ENCODE data around the gene SYT15. TPM values are rescaled to one million over a fixed set of nuclear protein-coding genes. Genes with fewer than 3 reads are reported as not detected.
"Not testable (repeated sequence)": the region's sequence is repeated elsewhere in the genome, so short reads cannot be mapped to it uniquely, and the experiment has no call there.

SYT15 gene
- total RNA-seq, 2 donors from 2014 or later: 2.6 to 7.1 TPM

- Histone ChIP-seq H3K27ac (no peak overlapping the region), H3K4me3 (no peak overlapping the region), H3K36me3 (no peaks in the 10 kb centered on the region), H3K9me3 (no peaks in the 10 kb centered on the region), H3K27me3 (replicated peaks; ENCODE audit: insufficient read depth) (no peaks in the 10 kb centered on the region), H3K4me1 (ENCODE audit: control insufficient read depth in 1 of 2, low read depth in 2 of 2) (peaks cover 4 to 11% of the 10 kb centered on the region in 2 donors)
- no peak for DNase-seq (ENCODE audit: low spot score)
- TF ChIP-seq, protein P1, sequence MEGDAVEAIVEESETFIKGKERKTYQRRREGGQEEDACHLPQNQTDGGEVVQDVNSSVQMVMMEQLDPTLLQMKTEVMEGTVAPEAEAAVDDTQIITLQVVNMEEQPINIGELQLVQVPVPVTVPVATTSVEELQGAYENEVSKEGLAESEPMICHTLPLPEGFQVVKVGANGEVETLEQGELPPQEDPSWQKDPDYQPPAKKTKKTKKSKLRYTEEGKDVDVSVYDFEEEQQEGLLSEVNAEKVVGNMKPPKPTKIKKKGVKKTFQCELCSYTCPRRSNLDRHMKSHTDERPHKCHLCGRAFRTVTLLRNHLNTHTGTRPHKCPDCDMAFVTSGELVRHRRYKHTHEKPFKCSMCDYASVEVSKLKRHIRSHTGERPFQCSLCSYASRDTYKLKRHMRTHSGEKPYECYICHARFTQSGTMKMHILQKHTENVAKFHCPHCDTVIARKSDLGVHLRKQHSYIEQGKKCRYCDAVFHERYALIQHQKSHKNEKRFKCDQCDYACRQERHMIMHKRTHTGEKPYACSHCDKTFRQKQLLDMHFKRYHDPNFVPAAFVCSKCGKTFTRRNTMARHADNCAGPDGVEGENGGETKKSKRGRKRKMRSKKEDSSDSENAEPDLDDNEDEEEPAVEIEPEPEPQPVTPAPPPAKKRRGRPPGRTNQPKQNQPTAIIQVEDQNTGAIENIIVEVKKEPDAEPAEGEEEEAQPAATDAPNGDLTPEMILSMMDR (IDR thresholded peaks at IDR 0.05): no peak
- ATAC-seq (ENCODE audit: insufficient number of reproducible peaks, low FRiP score, low read depth): no peak
Measured at GRCh38 chr10:46560952-46561351, 18.0 kb upstream of the SYT15 start.

DNA sequence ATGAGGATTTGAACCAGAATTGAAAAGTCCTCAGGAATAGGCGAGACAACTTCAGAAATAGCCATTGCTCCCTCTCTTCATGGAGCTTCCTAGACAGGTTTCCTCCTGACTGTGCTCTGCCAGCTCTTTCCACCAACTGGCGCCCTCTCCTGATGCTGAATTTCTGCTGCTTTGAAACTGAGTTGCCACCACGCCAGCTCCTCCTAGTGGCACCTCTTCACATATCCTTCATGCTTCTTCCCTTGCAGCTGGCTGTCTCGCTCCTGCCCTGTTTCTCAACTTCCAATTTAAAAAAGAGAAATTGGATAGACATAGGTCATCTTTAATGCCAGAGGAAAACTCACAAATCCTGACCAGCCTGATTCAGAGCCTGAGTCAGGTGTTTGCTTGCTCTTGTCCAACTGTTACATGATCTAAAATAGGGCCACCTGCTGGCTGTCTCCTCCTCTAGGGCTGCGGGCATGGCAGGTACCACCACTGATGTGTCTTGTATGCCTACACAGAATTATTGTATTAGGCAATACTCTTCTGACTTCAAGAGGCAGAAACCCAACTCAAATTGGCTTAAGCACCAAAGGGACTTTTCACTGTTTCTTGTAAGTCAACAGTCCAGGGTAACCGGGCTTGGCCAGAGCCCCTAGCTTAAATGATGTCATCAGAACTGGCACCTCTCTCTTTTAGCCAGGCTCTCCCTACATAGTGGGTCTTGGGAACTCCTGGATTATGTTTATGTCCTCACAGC is 13.2 kb upstream of the SYT15 start:
- not testable (repeated sequence) for H3K27me3 ChIP-seq (replicated peaks; ENCODE audit: insufficient read depth); H3K27ac ChIP-seq; H3K36me3 ChIP-seq; H3K4me3 ChIP-seq; H3K9me3 ChIP-seq; H3K4me1 ChIP-seq (ENCODE audit: control insufficient read depth in 1 of 2, low read depth in 2 of 2)
- ATAC-seq (ENCODE audit: insufficient number of reproducible peaks, low FRiP score, low read depth): peak; percentile 38
- TF ChIP-seq, protein P1 (IDR thresholded peaks at IDR 0.05): peak; percentile 52
- DNase-seq (ENCODE audit: low spot score): peak; percentile 15

- not testable (repeated sequence) for DNase-seq (ENCODE audit: low spot score); ATAC-seq (ENCODE audit: insufficient number of reproducible peaks, low FRiP score, low read depth)
Measured at GRCh38 chr10:46567151-46567550, 11.8 kb upstream of the SYT15 start.

GRCh38 chr10:46570655-46571054 is 8.3 kb upstream of the SYT15 start:
- H3K27ac ChIP-seq; H3K27me3 ChIP-seq (replicated peaks; ENCODE audit: insufficient read depth); H3K9me3 ChIP-seq; H3K4me3 ChIP-seq; DNase-seq (ENCODE audit: low spot score); ATAC-seq (ENCODE audit: insufficient number of reproducible peaks, low FRiP score, low read depth); H3K4me1 ChIP-seq (ENCODE audit: control insufficient read depth in 1 of 2, low read depth in 2 of 2); H3K36me3 ChIP-seq: not testable (repeated sequence)

More at GRCh38 chr10:46567151-46567550, 11.8 kb upstream of the SYT15 start:
- H3K27ac ChIP-seq; H3K36me3 ChIP-seq; H3K4me1 ChIP-seq (ENCODE audit: control insufficient read depth in 1 of 2, low read depth in 2 of 2); H3K4me3 ChIP-seq; H3K9me3 ChIP-seq; H3K27me3 ChIP-seq (replicated peaks; ENCODE audit: insufficient read depth): not testable (repeated sequence)

- not testable (repeated sequence) for ATAC-seq (ENCODE audit: insufficient number of reproducible peaks, low FRiP score, low read depth); H3K27me3 ChIP-seq (replicated peaks; ENCODE audit: insufficient read depth); H3K9me3 ChIP-seq; H3K27ac ChIP-seq; H3K36me3 ChIP-seq; H3K4me1 ChIP-seq (ENCODE audit: control insufficient read depth in 1 of 2, low read depth in 2 of 2); H3K4me3 ChIP-seq; DNase-seq (ENCODE audit: low spot score)
Measured at GRCh38 chr10:46572765-46573164, 6.2 kb upstream of the SYT15 start.

DNA sequence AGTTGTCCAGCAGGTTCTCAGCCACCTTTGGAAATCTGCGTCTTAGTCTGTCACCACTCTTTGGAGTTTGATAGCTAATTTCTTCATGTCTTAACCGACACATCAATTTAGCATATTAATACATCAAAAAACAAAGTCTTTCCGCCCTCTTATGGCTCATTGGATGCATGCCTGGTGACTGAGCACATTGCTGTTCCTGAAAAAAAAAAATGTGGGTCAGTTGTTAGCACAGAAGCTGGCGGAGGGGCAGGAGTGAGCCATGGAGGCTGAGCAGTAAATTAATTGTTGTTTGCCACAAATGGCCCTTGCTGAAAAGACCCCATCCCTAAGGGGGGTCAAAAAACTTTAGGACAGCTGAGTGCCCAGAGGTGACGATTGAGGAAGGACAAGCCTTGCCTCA is 5.6 kb upstream of the SYT15 start:
- not testable (repeated sequence) for DNase-seq (ENCODE audit: low spot score)

GRCh38 chr10:46573884-46574283 is 5.0 kb upstream of the SYT15 start:
- ATAC-seq (ENCODE audit: insufficient number of reproducible peaks, low FRiP score, low read depth); DNase-seq (ENCODE audit: low spot score); H3K4me3 ChIP-seq; H3K4me1 ChIP-seq (ENCODE audit: control insufficient read depth in 1 of 2, low read depth in 2 of 2); H3K36me3 ChIP-seq; H3K27me3 ChIP-seq (replicated peaks; ENCODE audit: insufficient read depth); H3K27ac ChIP-seq; H3K9me3 ChIP-seq: not testable (repeated sequence)

More for the DNA sequence above, 5.6 kb upstream of the SYT15 start:
- not testable (repeated sequence) for H3K27ac ChIP-seq; H3K36me3 ChIP-seq; H3K27me3 ChIP-seq (replicated peaks; ENCODE audit: insufficient read depth); ATAC-seq (ENCODE audit: insufficient number of reproducible peaks, low FRiP score, low read depth); H3K4me1 ChIP-seq (ENCODE audit: control insufficient read depth in 1 of 2, low read depth in 2 of 2); H3K9me3 ChIP-seq; H3K4me3 ChIP-seq

DNA sequence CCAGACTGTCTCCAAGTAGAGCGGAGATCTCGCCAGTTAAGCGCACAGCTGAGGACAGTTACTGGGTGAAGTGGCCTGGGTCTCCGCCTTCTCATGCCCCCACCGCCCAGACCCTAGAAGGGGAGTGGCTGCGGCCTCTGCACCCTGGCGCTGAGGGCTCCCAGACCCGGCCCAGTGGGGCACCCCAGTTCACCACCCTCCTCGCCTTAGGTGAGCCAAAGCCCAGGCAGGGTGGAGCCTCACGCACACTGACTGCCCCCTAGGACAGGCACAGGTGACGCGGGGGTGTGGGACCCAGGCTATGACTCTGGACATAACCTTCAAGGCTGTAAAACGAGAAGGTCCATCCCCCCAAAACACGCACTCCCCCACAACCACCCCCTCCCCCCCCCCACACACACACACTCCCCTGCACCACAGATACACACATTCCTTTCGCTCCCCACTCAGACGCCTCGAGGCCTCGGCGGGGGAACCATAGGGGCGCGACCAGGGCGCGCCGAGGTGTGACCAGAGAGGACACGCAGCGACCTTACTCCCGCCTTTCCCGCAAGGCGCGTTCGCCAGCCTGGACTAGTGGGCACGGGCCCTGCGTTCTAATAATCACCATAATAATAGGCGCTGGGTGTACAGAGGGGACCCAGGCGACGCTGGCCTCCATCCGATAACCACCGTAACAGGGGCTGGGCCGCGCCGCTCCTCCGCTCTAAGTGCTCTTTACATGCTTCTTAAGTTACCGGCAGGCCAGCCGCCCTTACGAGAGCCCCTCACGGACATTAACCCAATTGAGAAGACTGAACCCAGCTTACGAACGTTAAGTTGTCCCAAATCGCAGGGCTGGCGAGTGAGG is 1.1 kb upstream of the SYT15 start:
- H3K27ac ChIP-seq; ATAC-seq (ENCODE audit: insufficient number of reproducible peaks, low FRiP score, low read depth); H3K4me1 ChIP-seq (ENCODE audit: control insufficient read depth in 1 of 2, low read depth in 2 of 2); DNase-seq (ENCODE audit: low spot score); H3K36me3 ChIP-seq; H3K27me3 ChIP-seq (replicated peaks; ENCODE audit: insufficient read depth); H3K9me3 ChIP-seq: not testable (repeated sequence)
- H3K4me3 ChIP-seq: peak overlapping the region; percentile 35

DNA sequence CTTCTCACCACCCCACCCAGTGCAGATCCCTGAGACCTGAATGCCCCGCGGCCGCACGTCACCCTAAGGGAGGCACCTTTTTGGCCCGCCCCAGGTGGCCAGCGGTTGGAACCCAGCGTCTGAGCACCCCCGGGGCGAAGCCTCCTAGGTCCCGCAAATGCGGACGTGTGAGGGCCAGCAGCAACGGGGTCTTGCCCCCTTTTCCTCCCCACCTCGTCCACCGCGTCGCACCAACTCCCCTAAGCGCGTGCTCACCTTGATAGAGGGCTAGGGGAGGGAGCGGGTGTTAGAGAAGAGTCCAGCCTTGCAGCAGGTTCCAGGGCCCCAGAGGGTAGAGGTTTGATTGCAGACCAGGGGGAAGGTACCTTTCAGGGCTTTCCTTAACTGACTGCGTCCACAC is 450 bp downstream of the SYT15 start:
- not testable (repeated sequence) for H3K4me1 ChIP-seq (ENCODE audit: control insufficient read depth in 1 of 2, low read depth in 2 of 2); H3K4me3 ChIP-seq; ATAC-seq (ENCODE audit: insufficient number of reproducible peaks, low FRiP score, low read depth); DNase-seq (ENCODE audit: low spot score); H3K36me3 ChIP-seq; H3K27me3 ChIP-seq (replicated peaks; ENCODE audit: insufficient read depth); H3K27ac ChIP-seq; H3K9me3 ChIP-seq

- not testable (repeated sequence) for H3K4me1 ChIP-seq (ENCODE audit: control insufficient read depth in 1 of 2, low read depth in 2 of 2); H3K9me3 ChIP-seq; H3K4me3 ChIP-seq; H3K27me3 ChIP-seq (replicated peaks; ENCODE audit: insufficient read depth); DNase-seq (ENCODE audit: low spot score); H3K36me3 ChIP-seq; ATAC-seq (ENCODE audit: insufficient number of reproducible peaks, low FRiP score, low read depth); H3K27ac ChIP-seq
Measured at GRCh38 chr10:46581997-46582396, 3.1 kb downstream of the SYT15 start.
